Gastroesophageal sphincter (tissue), 4 donors: ENCODE results near the gene HYAL2. TPM values are rescaled to one million over a fixed set of nuclear protein-coding genes. Genes with fewer than 3 reads are reported as not detected.

ENCODE experiments used
- ATAC-seq: fragments of 150-250 bp; one replicate; pipeline ENCODE4 v1.9.1; 2016; ENCODE audit warnings: mild to moderate bottlenecking, moderate library complexity
- H3K27ac ChIP-seq, 4 donors: fragments of 200-600 bp; sonication (generic) in 3 of 4; 1 replicate in 3 of 4; 2 replicates in 1 of 4; pipeline ENCODE4 v1.5.1; 2016 to 2019
- H3K27me3 ChIP-seq: fragments of 200-600 bp; sonication (generic); one replicate; pipeline ENCODE4 v1.5.1; 2019
- H3K36me3 ChIP-seq, 2 donors: fragments of 200-600 bp; sonication (generic); one replicate each; pipeline ENCODE4 v1.5.1; 2019; ENCODE audit warnings: control low read depth in 1 of 2
- H3K4me1 ChIP-seq, 3 donors: fragments of 200-600 bp; sonication (generic); 1 replicate in 2 of 3; 2 replicates in 1 of 3; pipeline ENCODE4 v1.5.1; 2016 to 2019; ENCODE audit warnings: control low read depth in 2 of 3
- H3K4me3 ChIP-seq, 2 donors: fragments of 200-600 bp; sonication (generic); one replicate each; pipeline ENCODE4 v1.5.1; 2019; ENCODE audit warnings: mild to moderate bottlenecking in 1 of 2, moderate library complexity in 1 of 2
- H3K9me3 ChIP-seq, 3 donors: fragments of 200-600 bp; sonication (generic); one replicate each; pipeline ENCODE4 v1.5.1; 2017 to 2019; ENCODE audit warnings: control low read depth in 2 of 3
- CTCF ChIP-seq, 4 experiments: fragments of 200-600 bp in 2 of 4; fragments of 450-650 bp in 2 of 4; sonication (generic) in 1 of 4; IDR thresholded peaks; one replicate each; pipeline ENCODE4 v1.5.1; 2017 to 2019; ENCODE audit warnings: antibody characterized with exemption in 4 of 4, mild to moderate bottlenecking in 2 of 4, moderate library complexity in 2 of 4
- EP300 ChIP-seq: sonication (generic); formaldehyde crosslinking; IDR thresholded peaks from one replicate; pipeline ENCODE4 v1.6.1; 2017; ENCODE audit warnings: antibody characterized with exemption, mild to moderate bottlenecking
- POLR2A ChIP-seq, 2 donors: fragments of 450-650 bp; IDR thresholded peaks; one replicate each; pipeline ENCODE4 v1.6.1; 2017; ENCODE audit warnings: antibody characterized with exemption in 2 of 2, mild to moderate bottlenecking in 2 of 2, moderate library complexity in 1 of 2
- POLR2AphosphoS5 ChIP-seq: sonication (generic); formaldehyde crosslinking; IDR thresholded peaks from one replicate; pipeline ENCODE4 v1.6.1; 2017; ENCODE audit warnings: antibody characterized with exemption
- WGBS, 2 donors: methylation state at CpG; one replicate each; pipeline ENCODE4 v1.1.5; 2018; ENCODE audit warnings: low coverage in 1 of 2; 5-methylcytosine and 5-hydroxymethylcytosine counted together
- total RNA-seq, 4 donors: library from RNA; depleted of rRNA; stranded (reverse); fragments of >200 nt; gene quantifications; one replicate each; pipeline ENCODE4 v1.1.0, GENCODE V29; 2016

The HYAL2 gene
- total RNA-seq, 4 donors from 2014 or later: 37.2 to 87.0 (median 74.8) TPM

DNA sequence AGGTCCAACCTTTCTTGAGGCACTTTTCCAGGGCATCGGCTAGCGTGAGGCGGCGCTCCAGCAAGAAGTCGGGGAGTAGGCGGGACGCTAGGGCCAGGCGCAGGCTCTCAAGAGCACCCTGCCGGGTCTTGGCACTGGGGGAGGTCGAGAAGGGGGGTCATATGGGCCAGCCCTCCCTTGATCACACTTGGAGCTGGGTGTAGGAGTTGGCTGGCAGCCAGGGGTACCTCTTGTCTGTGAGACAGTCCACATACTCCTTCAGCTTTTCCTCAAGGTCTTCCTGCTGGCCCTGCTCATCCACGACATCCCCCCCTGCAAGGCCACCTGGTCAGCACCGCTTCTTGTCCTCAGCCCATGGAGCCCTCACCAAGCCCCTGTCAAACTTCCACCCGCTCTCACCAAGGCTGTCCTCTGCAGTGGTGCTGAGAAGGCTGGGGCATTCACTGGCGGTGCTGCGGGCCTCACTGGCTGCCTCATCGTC, 32.3 kb downstream of the HYAL2 start:
- Histone ChIP-seq H3K4me1 (peaks cover 0 to 28% (median 14%) of the 10 kb centered on the region in 3 donors), H3K27ac (no peak overlapping the region), H3K9me3 (no peaks in the 10 kb centered on the region), H3K36me3 (peaks cover 0 to 46% of the 10 kb centered on the region in 2 donors), H3K27me3 (no peaks in the 10 kb centered on the region), H3K4me3 (no peak overlapping the region)
- WGBS, 2 donors: 92% methylated on average over 2 of the region's 16 CpGs; no CpG with 5 or more reads in 1 of the 2 donors
- no peak for ATAC-seq
- TF ChIP-seq POLR2A (IDR thresholded peaks at IDR 0.05) (no peak), CTCF (IDR thresholded peaks at IDR 0.05) (no peak), POLR2AphosphoS5 (no peak)

DNA sequence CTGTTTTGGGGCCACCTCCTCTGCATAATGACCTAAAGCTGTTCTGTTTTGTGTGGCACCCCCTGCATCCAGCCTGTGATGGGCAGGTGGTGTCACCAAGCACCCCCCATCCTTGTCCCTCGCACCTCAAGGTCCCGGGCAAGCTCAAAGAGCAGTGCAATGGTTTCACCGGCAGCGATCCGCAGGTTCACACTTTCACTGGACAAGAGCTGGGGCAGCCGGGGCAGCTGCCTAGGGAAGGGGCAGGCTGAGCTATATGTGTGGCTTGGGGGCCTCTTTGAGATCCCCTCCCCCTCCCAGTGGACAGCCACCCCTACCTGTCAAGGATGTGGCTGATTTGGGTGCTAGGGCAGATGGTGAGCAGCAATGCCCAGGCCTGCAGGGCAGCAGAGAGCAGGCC, 33.4 kb downstream of the HYAL2 start:
- H3K36me3 ChIP-seq: peaks cover 0 to 46% of the 10 kb centered on the region in 2 donors
- H3K4me1 ChIP-seq: peaks cover 0 to 28% (median 14%) of the 10 kb centered on the region in 3 donors
- H3K27ac ChIP-seq: no peak overlapping the region
- no peak overlapping the region for H3K4me3 ChIP-seq
- no peaks in the 10 kb centered on the region for H3K9me3 ChIP-seq
- TF ChIP-seq POLR2AphosphoS5: no peak
- no peak for TF ChIP-seq CTCF (IDR thresholded peaks at IDR 0.05)
- TF ChIP-seq POLR2A (IDR thresholded peaks at IDR 0.05): no peak
- TF ChIP-seq EP300: no peak
- no CpG with 5 or more reads among the region's 6 CpGs for WGBS, 2 donors
- ATAC-seq: no peak
- no peaks in the 10 kb centered on the region for H3K27me3 ChIP-seq

DNA sequence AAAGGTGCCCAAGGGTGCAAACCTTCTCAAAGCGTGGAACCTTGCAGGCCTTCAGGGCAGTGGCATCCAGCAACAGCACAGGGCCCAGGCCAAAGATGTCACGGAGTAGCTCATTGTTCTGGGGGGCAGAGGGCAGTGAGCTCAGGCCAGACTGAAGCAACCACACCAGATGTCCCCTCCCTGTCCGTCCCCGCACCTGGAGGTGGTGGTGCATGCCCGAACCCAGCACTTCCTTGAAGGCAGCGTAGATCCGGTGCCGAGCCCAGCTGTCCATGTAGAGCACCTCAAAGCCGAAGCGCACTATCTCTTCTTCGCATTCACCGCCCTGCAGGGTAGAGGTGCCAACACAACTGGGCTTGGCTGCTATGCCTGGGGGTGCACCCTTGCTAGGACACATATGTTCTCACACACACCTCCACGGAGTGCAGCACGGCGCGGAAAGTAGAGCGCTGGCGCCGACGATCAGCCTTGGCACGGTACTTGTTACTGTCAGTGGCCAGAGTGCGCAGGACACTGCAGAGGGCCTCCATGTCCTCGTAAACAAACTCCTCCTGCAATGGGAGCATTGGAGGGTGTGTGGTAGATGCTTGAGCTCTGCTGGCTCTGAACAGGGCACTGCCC, 34.0 kb downstream of the HYAL2 start:
- Histone ChIP-seq H3K36me3 (peaks cover 0 to 46% of the 10 kb centered on the region in 2 donors), H3K4me1 (peaks cover 0 to 28% (median 14%) of the 10 kb centered on the region in 3 donors), H3K9me3 (no peaks in the 10 kb centered on the region), H3K27me3 (no peaks in the 10 kb centered on the region), H3K4me3 (no peak overlapping the region), H3K27ac (no peak overlapping the region)
- 90 to 97% methylated on average over 2 to 7 of the region's 23 CpGs for WGBS, 2 donors
- TF ChIP-seq EP300 (no peak), POLR2A (IDR thresholded peaks at IDR 0.05) (no peak), POLR2AphosphoS5 (no peak), CTCF (IDR thresholded peaks at IDR 0.05) (no peak)
- ATAC-seq: no peak

DNA sequence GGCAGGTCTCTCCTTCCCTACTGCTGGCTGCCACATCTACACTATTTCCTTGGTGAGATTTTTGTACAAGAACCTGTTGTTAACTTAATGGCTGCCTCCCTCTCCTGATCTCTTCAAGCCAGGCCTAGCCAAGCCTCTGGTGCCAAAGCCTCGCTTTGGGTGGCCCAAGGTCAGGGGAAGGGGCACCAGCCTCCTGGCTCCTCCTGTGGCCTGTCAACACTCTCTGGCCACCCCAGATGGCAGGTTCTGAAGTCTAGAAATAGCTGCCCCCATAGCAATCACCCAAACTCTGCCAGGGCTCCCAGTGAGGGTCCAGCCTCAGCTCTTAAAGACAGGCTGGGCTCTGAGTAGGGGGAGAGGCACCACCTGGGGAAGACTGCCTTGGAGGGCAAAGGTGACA, 35.3 kb downstream of the HYAL2 start:
- peaks cover 0 to 18% (median 6%) of the 10 kb centered on the region in 3 donors for H3K4me1 ChIP-seq
- no peak overlapping the region for H3K4me3 ChIP-seq
- H3K27me3 ChIP-seq: no peaks in the 10 kb centered on the region
- TF ChIP-seq POLR2A (IDR thresholded peaks at IDR 0.05) (no peak), EP300 (no peak), CTCF (IDR thresholded peaks at IDR 0.05) (no peak), POLR2AphosphoS5 (no peak)
- no peak overlapping the region for H3K27ac ChIP-seq
- WGBS, 2 donors: 80% methylated on average over 1 of the region's 1 CpG; no CpG with 5 or more reads in 1 of the 2 donors
- no peak for ATAC-seq
- peaks cover 0 to 46% of the 10 kb centered on the region in 2 donors for H3K36me3 ChIP-seq
- no peaks in the 10 kb centered on the region for H3K9me3 ChIP-seq
